Fibroblast of lung (primary cell): ENCODE measurements around the gene CSNK1G2. TPM values are rescaled to one million over a fixed set of nuclear protein-coding genes. Genes with fewer than 3 reads are reported as not detected.

Experiments
- DNase-seq, 2 donors: peaks; one replicate each; pipeline versions ENCODE4 v3.0.0 to v3.0.0-alpha.2; 2010; ENCODE audit warnings: low read depth in 2 of 2
- H2AFZ ChIP-seq: 2 replicates; pipeline ENCODE4 v1.5.1; 2012; ENCODE audit warnings: low read length, control low read depth, inconsistent platforms
- H3K27ac ChIP-seq: 2 replicates; pipeline ENCODE4 v1.5.1; 2011; ENCODE audit warnings: low read length, control low read depth; ENCODE audit not compliant: insufficient read depth
- H3K27me3 ChIP-seq: 2 replicates; pipeline ENCODE4 v1.5.1; 2011; ENCODE audit warnings: mild to moderate bottlenecking, low read length; ENCODE audit not compliant: control insufficient read depth, insufficient read depth
- H3K36me3 ChIP-seq: 2 replicates; pipeline ENCODE4 v1.5.1; 2011; ENCODE audit warnings: low read length; ENCODE audit not compliant: control insufficient read depth, insufficient read depth
- H3K4me1 ChIP-seq: 2 replicates; pipeline ENCODE4 v1.5.1; 2011; ENCODE audit warnings: low read length; ENCODE audit not compliant: control insufficient read depth, insufficient read depth; ENCODE audit errors: extremely low read depth
- H3K4me2 ChIP-seq: 2 replicates; pipeline ENCODE4 v1.5.1; 2011; ENCODE audit warnings: low read length, control low read depth; ENCODE audit not compliant: insufficient read depth; ENCODE audit errors: extremely low read depth
- H3K4me3 ChIP-seq, 4 experiments: fragments of 200-600 bp in 1 of 4; sonication (generic) in 1 of 4; replicated peaks in 1 of 4; 2 replicates each; pipeline ENCODE4 v1.5.1; 2011 to 2016; ENCODE audit warnings: low read length in 4 of 4, low read depth in 3 of 4, mild to moderate bottlenecking in 3 of 4, control low read depth in 2 of 4, inconsistent platforms in 1 of 4, mixed read lengths in 1 of 4; ENCODE audit not compliant: insufficient read depth in 1 of 4; ENCODE audit errors: control extremely low read depth in 1 of 4
- H3K79me2 ChIP-seq: 2 replicates; pipeline ENCODE4 v1.5.1; 2012; ENCODE audit warnings: mild to moderate bottlenecking, low read length, inconsistent platforms; ENCODE audit not compliant: control insufficient read depth, insufficient read depth
- H3K9ac ChIP-seq: 2 replicates; pipeline ENCODE4 v1.5.1; 2011; ENCODE audit warnings: mild to moderate bottlenecking, low read length, control low read depth; ENCODE audit not compliant: insufficient read depth
- H3K9me3 ChIP-seq: 2 replicates; pipeline ENCODE4 v1.5.1; 2012; ENCODE audit warnings: low read depth, low read length; ENCODE audit not compliant: control insufficient read depth, insufficient read depth
- H4K20me1 ChIP-seq: 2 replicates; pipeline ENCODE4 v1.5.1; 2011; ENCODE audit warnings: low read length; ENCODE audit not compliant: control insufficient read depth, insufficient read depth; ENCODE audit errors: extremely low read depth
- CTCF ChIP-seq, 2 donors: IDR thresholded peaks in 1 of 2; conservative IDR thresholded peaks in 1 of 2; 1 replicate in 1 of 2; 2 replicates in 1 of 2; pipeline ENCODE4 v1.5.1; 2011 to 2012; ENCODE audit warnings: low read length in 2 of 2, control low read depth in 1 of 2, inconsistent platforms in 1 of 2, low read depth in 1 of 2, mild to moderate bottlenecking in 1 of 2
- EZH2 ChIP-seq: IDR thresholded peaks from 2 replicates; pipeline ENCODE4 v1.5.1; 2012; ENCODE audit warnings: low read length, control low read depth, mild to moderate bottlenecking; ENCODE audit errors: missing control alignments
- polyA plus RNA-seq, 2 donors: library from polyadenylated mRNA; depleted of rRNA in 1 of 2; stranded (reverse) in 1 of 2; unstranded in 1 of 2; fragments of >200 nt; gene quantifications; 2 replicates each; pipeline ENCODE4 v1.2.1, GENCODE V29; 2011 to 2012; ENCODE audit warnings: missing spikeins in 1 of 2
- total RNA-seq: library from RNA; depleted of rRNA; stranded (reverse); fragments of >200 nt; gene quantifications from 2 replicates; pipeline ENCODE4 v1.2.1, GENCODE V29; 2014

Gene CSNK1G2
- total and polyA plus RNA-seq, 2 donors (not counting 1 experiment from before 2014, with no cell fraction given): 21.2 to 58.6 TPM

GRCh38 chr19:1990230-1991017 is 49.5 kb downstream of the CSNK1G2 start:
- H2AFZ ChIP-seq: no peak overlapping the region
- H3K9me3 ChIP-seq: no peaks in the 10 kb centered on the region
- DNase-seq: no peak
- no peaks in the 10 kb centered on the region for H3K4me1 ChIP-seq
- no peak overlapping the region for H3K4me2 ChIP-seq
- TF ChIP-seq EZH2 (no peak), CTCF (conservative IDR thresholded peaks at IDR 0.05 in 1 of 2, IDR thresholded peaks at IDR 0.05 in 1 of 2; ENCODE audit: low read depth in 1 of 2, low read length in 2 of 2) (no peak)
- no peak overlapping the region for H3K9ac ChIP-seq
- no peak overlapping the region for H3K4me3 ChIP-seq
- no peaks in the 10 kb centered on the region for H3K27me3 ChIP-seq
- H3K27ac ChIP-seq: no peak overlapping the region
- H4K20me1 ChIP-seq: no peaks in the 10 kb centered on the region
- H3K36me3 ChIP-seq: peaks cover 40% of the 10 kb centered on the region
- H3K79me2 ChIP-seq: no peaks in the 10 kb centered on the region

DNA sequence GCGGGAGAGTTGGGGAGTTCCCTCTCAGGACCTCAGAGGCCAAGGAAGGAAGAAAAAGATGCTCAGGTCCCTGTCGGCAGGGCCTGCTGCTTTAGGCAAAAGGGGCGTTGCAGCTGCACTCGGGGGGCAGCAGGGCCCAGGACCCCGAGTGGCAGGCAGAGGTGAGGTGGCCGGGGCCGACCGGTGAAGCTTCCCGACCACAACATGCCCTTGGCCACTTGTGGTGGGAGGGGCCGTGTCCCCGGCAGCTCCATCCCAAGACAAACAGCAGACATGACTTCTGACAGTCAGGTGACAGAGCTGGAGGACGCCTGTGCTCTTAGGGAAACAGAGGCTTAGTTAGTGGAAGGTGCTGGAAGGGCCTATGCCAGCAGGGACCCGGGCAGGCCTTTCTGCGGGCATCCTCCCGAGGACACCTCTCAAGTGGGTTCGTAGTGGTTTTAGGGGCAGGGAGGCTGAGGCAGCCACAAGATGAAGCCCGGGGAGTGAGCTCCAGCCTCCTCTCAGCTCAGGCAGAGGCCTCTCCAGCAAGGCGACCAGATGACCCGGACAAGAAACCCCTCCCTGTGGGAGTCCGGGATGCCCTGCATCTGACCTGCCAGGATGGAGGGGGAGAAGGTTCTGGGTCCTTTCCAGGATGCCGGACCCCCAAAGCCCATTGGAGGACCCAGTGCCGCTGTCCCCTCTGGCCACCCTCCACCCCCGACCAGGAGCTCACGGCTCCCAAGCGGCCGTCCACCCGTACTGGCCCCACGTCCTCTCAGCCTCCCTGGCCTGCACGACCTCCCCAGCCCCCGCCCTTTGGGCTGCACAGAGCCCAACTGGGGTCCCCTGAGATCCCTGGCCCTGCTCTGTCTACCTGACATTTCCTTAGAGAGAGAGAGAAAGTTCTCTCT is 50.3 kb downstream of the CSNK1G2 start:
- TF ChIP-seq EZH2 (no peak), CTCF (conservative IDR thresholded peaks at IDR 0.05 in 1 of 2, IDR thresholded peaks at IDR 0.05 in 1 of 2; ENCODE audit: low read depth in 1 of 2, low read length in 2 of 2) (no peak)
- no peaks in the 10 kb centered on the region for H3K27me3 ChIP-seq
- DNase-seq: no peak
- H3K27ac ChIP-seq: no peak overlapping the region
- H3K9me3 ChIP-seq: no peaks in the 10 kb centered on the region
- no peaks in the 10 kb centered on the region for H4K20me1 ChIP-seq
- H3K4me1 ChIP-seq: no peaks in the 10 kb centered on the region
- peaks cover 34% of the 10 kb centered on the region for H3K36me3 ChIP-seq
- no peaks in the 10 kb centered on the region for H3K79me2 ChIP-seq
- no peak overlapping the region for H2AFZ ChIP-seq
- no peak overlapping the region for H3K4me2 ChIP-seq
- H3K4me3 ChIP-seq: no peak overlapping the region
- no peak overlapping the region for H3K9ac ChIP-seq

- no peak overlapping the region for H3K4me3 ChIP-seq
- TF ChIP-seq EZH2 (no peak), CTCF (conservative IDR thresholded peaks at IDR 0.05 in 1 of 2, IDR thresholded peaks at IDR 0.05 in 1 of 2; ENCODE audit: low read depth in 1 of 2, low read length in 2 of 2) (no peak)
- H3K4me1 ChIP-seq: no peaks in the 10 kb centered on the region
- no peak overlapping the region for H2AFZ ChIP-seq
- H3K79me2 ChIP-seq: no peaks in the 10 kb centered on the region
- no peak overlapping the region for H3K9ac ChIP-seq
- no peak overlapping the region for H3K27ac ChIP-seq
- H3K36me3 ChIP-seq: peaks cover 23% of the 10 kb centered on the region
- no peaks in the 10 kb centered on the region for H3K27me3 ChIP-seq
- no peaks in the 10 kb centered on the region for H3K9me3 ChIP-seq
- no peaks in the 10 kb centered on the region for H4K20me1 ChIP-seq
- no peak for DNase-seq
- H3K4me2 ChIP-seq: no peak overlapping the region
Measured at GRCh38 chr19:1992759-1993260, 51.8 kb downstream of the CSNK1G2 start.
